MCF 10A (cell line): Measurements from ENCODE around the gene CENPM. TPM values are rescaled to one million over a fixed set of nuclear protein-coding genes. Genes with fewer than 3 reads are reported as not detected.

ENCODE experiments used
- BruUV-seq: library from RNA; stranded (reverse); fragments of 400-500 nt; replicated peaks from 2 replicates; lab custom pipeline; 2021; lab: Mats Ljungman, UMichigan
- CTCF ChIA-PET: fragments of 300-600 bp; sonication (Branson Sonifier 250); formaldehyde crosslinking; extraction: SDS; loops from one replicate; lab custom pipeline; 2021; ENCODE audit warnings: antibody characterized with exemption, inconsistent platforms; lab: Yijun Ruan, JAX
- POLR2A ChIA-PET: fragments of 300-600, 350-650 bp; sonication (Branson Sonifier 250); formaldehyde crosslinking; extraction: SDS; loops from one replicate; lab custom pipeline; 2020; ENCODE audit warnings: antibody characterized with exemption, inconsistent platforms; lab: Yijun Ruan, JAX
- DNase-seq: peaks from one replicate; pipeline ENCODE4 v3.0.0-alpha.2; 2018; ENCODE audit not compliant: unreplicated experiment
- H3K27ac Mint-ChIP-seq: one replicate; pipeline ENCODE4 v1.8.0; 2022; ENCODE audit warnings: mild to moderate bottlenecking, low read depth, mixed read lengths; ENCODE audit not compliant: unreplicated experiment
- H3K27me3 Mint-ChIP-seq: one replicate; pipeline ENCODE4 v1.8.0; 2022; ENCODE audit warnings: mixed read lengths; ENCODE audit not compliant: insufficient read depth, unreplicated experiment
- H3K36me3 Mint-ChIP-seq: one replicate; pipeline ENCODE4 v1.8.0; 2022; ENCODE audit warnings: mild to moderate bottlenecking, moderate library complexity, mixed read lengths; ENCODE audit not compliant: insufficient read depth, unreplicated experiment
- H3K4me1 Mint-ChIP-seq: one replicate; pipeline ENCODE4 v1.8.0; 2022; ENCODE audit warnings: mixed read lengths; ENCODE audit not compliant: insufficient read depth, unreplicated experiment
- H3K4me3 Mint-ChIP-seq: one replicate; pipeline ENCODE4 v1.8.0; 2022; ENCODE audit warnings: mild to moderate bottlenecking, moderate library complexity, mixed read lengths; ENCODE audit not compliant: unreplicated experiment
- H3K9me3 Mint-ChIP-seq: one replicate; pipeline ENCODE4 v1.8.0; 2022; ENCODE audit warnings: mixed read lengths; ENCODE audit not compliant: unreplicated experiment
- intact Hi-C: fragments of 100-400 bp; cut with micrococcal nuclease; formaldehyde crosslinking; loops from 2 replicates; pipeline ENCODE4 v1.14.1; 2022
- total RNA-seq: library from RNA; stranded (reverse); gene quantifications from 2 replicates; pipeline ENCODE4 v1.2.3, GENCODE V29; 2022
- TF ChIP-seq, protein P1 (sequence below): fragments of 200-600 bp; IDR thresholded peaks from one replicate; pipeline ENCODE4 v1.8.0; 2022; ENCODE audit warnings: antibody characterized with exemption, mild to moderate bottlenecking; ENCODE audit not compliant: unreplicated experiment

Gene CENPM
- total RNA-seq, 1 experiment from 2014 or later: 21.1 TPM

DNA sequence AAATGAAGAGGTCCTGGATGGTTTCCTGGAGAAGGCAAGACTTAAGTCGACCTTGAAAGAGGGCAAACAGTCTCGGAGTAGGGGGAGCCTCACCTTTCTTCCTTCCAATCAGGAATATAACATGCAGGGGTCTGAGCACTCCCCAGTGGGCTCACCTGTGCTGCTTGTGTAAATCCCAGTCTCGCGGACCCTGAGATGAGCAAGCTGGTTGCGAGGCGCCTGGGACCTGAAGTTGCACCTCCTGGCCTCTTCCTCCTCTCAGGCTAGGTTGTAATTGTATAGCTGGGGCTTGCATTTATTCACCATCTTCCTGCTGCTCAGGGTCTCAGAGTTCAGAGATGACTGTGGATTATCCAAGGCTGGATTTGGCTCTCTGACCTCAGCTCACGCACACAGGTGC lies 44.2 kb upstream of the CENPM start:
- no peak overlapping the region for H3K27ac Mint-ChIP-seq
- H3K27me3 Mint-ChIP-seq: no peaks in the 10 kb centered on the region
- POLR2A ChIA-PET: no interaction called here
- intact Hi-C loops: no loop called here
- H3K36me3 Mint-ChIP-seq: peaks cover 6% of the 10 kb centered on the region
- BruUV-seq: no TSS peak
- H3K9me3 Mint-ChIP-seq: no peaks in the 10 kb centered on the region
- no peaks in the 10 kb centered on the region for H3K4me1 Mint-ChIP-seq
- no peak for DNase-seq
- TF ChIP-seq, protein P1, sequence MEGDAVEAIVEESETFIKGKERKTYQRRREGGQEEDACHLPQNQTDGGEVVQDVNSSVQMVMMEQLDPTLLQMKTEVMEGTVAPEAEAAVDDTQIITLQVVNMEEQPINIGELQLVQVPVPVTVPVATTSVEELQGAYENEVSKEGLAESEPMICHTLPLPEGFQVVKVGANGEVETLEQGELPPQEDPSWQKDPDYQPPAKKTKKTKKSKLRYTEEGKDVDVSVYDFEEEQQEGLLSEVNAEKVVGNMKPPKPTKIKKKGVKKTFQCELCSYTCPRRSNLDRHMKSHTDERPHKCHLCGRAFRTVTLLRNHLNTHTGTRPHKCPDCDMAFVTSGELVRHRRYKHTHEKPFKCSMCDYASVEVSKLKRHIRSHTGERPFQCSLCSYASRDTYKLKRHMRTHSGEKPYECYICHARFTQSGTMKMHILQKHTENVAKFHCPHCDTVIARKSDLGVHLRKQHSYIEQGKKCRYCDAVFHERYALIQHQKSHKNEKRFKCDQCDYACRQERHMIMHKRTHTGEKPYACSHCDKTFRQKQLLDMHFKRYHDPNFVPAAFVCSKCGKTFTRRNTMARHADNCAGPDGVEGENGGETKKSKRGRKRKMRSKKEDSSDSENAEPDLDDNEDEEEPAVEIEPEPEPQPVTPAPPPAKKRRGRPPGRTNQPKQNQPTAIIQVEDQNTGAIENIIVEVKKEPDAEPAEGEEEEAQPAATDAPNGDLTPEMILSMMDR: no peak
- CTCF ChIA-PET: interaction anchor here (0.6 kb wide), 1 partner anchor 294 kb away, joined by 3 read pairs; no protein-coding TSS in a partner anchor
- no peak overlapping the region for H3K4me3 Mint-ChIP-seq

DNA sequence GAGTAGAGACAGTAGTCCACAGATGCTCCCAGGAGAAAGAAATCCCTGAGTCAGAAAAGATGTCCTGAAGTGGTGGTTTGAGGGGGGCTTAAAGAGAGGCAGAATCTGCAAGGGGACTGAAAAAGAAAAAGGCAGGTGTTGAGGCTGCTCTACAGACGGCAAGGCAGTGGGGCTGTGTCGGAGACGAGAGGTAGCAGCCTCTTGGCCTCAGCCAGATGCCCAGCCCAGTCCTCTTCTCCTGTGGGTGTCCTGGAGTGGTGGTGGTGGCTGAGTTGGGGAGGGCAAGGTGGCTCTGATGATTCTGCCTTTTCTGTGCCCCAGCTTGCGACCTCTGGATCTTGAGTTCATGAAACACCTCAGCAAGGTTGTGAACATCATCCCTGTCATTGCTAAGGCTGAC lies 42.3 kb upstream of the CENPM start:
- BruUV-seq: no TSS peak
- Mint-ChIP-seq H3K27me3 (no peaks in the 10 kb centered on the region), H3K27ac (no peak overlapping the region), H3K9me3 (no peaks in the 10 kb centered on the region), H3K36me3 (peaks cover 5% of the 10 kb centered on the region), H3K4me3 (no peak overlapping the region), H3K4me1 (no peaks in the 10 kb centered on the region)
- TF ChIP-seq, protein P1: no peak
- ChIA-PET CTCF (no interaction called here), POLR2A (no interaction called here)
- intact Hi-C loops: no loop called here
- no peak for DNase-seq

DNA sequence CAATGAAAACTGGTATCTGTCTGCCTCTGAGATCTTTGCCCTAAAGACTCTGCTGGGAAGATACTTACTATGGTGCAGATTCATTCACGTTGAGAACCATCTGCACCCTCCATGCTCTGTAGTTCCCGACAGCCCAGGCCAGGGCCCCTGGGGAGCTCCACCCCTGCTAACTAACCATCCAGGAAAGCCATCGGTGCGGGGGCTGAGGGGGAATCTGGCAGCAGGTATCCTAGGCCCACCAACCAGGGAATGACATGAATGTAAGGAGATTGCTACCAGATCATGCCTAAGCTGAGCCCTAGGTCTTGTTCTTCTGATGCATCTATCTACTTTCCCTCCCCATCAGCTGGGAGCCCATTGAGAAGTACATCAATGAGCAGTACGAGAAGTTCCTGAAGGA lies 40.3 kb upstream of the CENPM start:
- no TSS peak for BruUV-seq
- CTCF ChIA-PET: no interaction called here
- TF ChIP-seq, protein P1: no peak
- Mint-ChIP-seq H3K27me3 (no peaks in the 10 kb centered on the region), H3K9me3 (no peaks in the 10 kb centered on the region), H3K4me1 (peaks cover 15% of the 10 kb centered on the region), H3K27ac (no peak overlapping the region), H3K36me3 (no peaks in the 10 kb centered on the region), H3K4me3 (no peak overlapping the region)
- DNase-seq: no peak
- intact Hi-C loops: no loop called here
- POLR2A ChIA-PET: no interaction called here

DNA sequence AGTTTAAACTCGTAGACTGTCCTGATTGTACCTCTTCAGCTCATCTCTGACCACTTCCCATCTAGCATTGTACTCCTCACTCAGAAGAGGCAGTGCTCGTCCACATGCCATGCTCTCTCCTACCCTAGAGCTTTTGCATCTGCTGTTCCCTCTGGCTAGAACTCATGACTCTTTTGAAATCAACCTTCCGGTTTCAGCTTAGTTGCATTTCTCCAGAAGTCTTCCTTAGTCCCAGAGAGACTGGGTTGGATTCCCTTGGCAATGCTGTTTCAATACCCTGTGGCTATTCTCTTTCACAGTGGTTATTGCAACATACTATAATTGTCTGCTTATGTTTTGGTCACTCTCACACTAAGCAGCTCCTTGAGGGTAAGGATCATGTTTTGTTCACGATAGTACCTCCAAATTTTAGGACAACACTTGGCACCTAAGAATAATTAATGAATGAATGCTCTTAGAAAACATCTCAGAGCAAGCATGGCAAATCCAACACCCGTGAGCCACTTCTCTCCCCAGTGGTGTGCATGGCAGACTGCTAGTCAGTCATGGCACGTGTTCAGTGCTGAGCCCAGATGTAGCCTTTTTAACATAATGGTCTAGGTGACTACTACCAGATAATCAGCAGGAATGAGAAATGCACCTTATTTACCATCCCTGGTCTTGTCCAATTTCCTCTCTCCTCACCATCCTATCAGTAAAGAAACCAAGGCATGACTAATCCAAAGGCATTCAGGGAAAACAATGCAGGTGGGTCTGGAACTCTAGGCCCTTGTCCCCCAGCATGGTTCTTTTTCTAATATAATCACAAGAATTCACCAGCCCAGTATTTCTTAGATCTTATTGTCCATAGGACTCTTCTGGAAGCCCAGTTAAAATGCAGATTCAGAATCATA lies 36.8 kb upstream of the CENPM start:
- ChIA-PET CTCF (interaction anchor here (0.5 to 0.9 kb wide), 4 partner anchors 17 to 294 kb away, joined by 3 to 5 read pairs (median 3); no protein-coding TSS in a partner anchor), POLR2A (interaction anchor here (0.6 to 1.5 kb wide), 6 partner anchors 16 to 1273 kb away, joined by 3 to 9 read pairs (median 4); partner anchors contain the start of genes CENPM, NDUFA6 and SMDT1)
- H3K9me3 Mint-ChIP-seq: no peaks in the 10 kb centered on the region
- TF ChIP-seq, protein P1: no peak
- DNase-seq: peak; percentile 85
- intact Hi-C loops: no loop called here
- BruUV-seq: no TSS peak
- peak overlapping the region; percentile 0 for H3K27ac Mint-ChIP-seq
- no peaks in the 10 kb centered on the region for H3K36me3 Mint-ChIP-seq
- H3K4me1 Mint-ChIP-seq: peaks cover 15% of the 10 kb centered on the region
- H3K27me3 Mint-ChIP-seq: no peaks in the 10 kb centered on the region
- H3K4me3 Mint-ChIP-seq: no peak overlapping the region
